GM21723 (cell line): ENCODE data around the gene SORBS1.
"Not testable (repeated sequence)": the region's sequence is repeated elsewhere in the genome, so short reads cannot be mapped to it uniquely, and the experiment has no call there.

Source experiments
- ATAC-seq: cut with Tn5 transposase; IDR thresholded peaks from one replicate; pipeline ENCODE4 v1.9.1; 2021; ENCODE audit warnings: mild to moderate bottlenecking, moderate library complexity; ENCODE audit not compliant: unreplicated experiment

The SORBS1 gene

DNA sequence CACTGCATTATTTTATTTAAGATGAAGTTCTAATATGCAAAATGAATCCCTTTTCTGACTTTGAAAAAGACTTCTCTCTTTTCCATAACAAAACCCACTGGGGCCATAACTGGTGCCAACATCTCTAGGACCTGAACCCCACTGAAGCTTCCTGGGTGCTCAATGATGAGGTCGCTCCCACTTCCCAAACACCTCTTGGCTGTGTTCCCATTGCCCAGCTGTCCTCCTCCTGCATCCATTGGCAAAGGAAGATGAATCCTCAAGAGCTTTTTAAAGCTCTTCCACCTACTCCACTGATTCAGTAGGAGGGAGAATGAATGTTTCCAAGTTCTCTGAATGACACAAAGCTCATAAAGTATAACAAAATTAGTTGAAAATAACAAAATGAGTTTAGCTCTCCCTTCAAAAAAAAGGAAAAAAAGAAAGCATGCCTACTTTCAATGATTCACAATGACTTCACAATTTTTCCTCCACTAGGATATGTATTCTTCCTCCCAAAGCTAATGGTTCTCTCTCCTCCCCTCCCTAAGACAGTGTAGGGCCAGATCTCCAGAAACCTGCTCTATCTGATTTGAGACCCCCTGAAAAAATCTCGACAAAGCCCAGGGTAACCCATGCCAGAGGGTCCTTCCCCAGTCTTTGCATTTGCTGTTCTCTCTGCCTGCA, 64.8 kb downstream of the SORBS1 start:
- ATAC-seq = no peak

DNA sequence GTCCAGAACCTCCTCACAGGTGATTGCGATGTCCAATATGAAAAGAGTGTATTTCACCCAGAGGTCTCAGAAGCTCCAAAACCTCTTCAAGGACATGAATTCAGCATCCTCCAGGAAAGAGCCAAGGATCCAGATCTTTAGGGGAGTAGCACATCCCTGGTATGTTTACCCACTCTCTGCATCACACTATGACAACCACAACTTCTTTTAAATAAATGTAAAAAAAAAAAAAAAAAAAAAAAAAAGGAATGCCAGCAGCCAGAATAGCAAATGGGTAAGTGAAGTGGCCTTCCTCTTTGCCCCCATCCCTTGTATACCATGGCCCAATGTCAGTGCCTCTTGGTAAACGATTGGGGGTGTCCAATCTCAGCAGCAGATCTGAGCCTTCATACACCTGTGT, 67.3 kb downstream of the SORBS1 start:
- ATAC-seq = no peak

DNA sequence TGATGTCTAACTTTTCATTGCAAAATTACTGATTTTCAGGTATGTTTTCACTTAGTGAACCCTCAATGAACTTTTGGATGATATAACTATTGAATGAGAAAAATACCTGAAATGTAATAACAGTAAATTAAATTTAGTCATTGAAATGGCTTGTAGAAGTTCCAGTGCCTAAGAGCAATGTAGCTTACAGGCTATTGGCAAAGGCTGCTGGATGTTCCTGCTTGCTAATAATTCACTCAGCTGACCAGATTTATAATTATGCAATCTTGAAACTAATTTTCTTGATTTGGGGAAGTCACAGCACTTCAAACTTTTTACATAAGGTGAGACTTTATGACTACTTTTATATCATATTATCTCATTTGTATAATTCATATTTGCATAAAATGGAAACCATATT, 73.2 kb downstream of the SORBS1 start:
- ATAC-seq = no peak

DNA sequence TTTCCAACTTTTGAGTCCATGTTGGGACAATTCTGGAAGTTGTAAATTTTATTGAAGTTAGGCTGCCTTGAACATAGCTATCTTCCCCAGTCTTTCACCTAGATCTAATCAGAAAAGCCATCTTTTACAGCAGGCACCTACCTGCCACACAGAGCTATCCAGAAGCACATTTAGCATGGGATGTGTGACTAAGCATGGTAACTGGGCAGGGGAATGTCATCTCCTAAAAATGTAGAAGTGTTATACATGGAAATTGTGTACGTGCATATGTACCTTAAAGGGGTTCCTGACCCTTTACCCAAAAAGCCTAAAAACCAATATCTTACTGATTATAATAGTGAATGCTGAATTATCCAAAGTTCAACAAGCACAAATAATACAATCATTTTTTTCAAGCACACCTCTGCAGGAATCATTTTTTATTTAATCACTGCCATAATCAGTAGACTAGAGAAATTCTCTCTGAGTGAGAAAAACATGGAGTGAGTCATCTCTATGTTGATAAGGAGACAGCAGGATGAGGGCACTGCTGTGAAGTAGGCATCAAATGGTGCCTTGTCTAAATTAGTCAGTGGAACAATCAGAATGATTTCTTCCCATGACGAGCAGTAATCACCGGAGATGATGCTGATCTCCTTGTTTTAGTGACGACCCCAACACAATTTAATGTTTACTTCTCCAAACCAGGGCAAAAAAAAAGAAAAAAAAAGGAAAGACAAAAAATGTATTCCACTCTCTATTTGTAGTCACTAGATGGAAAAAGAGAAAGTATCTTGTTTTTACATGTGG, 75.9 kb downstream of the SORBS1 start:
- no peak for ATAC-seq

DNA sequence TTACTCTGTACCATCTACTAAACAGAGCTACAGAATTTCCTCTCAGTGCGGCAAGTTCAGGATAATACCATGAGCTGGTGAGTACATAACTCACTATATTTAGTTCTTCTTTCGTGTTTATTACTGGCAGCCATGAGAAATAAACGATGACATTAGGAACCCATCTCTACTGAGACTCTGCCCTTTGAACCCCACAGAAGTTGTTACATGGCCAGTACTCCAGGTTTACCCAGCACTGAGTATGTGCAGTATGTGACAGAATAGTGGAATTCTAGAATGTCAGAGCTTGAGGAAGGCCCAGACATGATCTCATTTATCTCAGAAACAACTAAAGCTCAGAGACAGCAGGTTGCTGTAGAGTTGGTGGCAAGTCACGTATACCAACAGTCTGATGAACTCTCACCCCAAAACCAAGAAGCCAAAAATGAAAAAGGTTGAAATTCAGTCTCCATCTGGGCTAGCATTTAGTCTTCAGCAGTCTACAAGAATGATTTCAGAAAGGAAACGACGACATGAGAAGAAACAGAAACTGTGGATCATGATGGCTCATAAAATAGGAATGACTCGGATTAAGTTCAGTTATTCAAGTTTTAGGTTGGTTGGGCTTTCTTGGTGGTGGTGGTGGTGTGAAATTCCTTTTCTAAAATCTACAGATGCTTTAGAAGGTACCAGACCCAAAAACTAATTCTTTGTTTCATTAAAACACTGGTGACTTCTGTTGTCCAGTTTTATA, 78.5 kb downstream of the SORBS1 start:
- ATAC-seq = no peak

DNA sequence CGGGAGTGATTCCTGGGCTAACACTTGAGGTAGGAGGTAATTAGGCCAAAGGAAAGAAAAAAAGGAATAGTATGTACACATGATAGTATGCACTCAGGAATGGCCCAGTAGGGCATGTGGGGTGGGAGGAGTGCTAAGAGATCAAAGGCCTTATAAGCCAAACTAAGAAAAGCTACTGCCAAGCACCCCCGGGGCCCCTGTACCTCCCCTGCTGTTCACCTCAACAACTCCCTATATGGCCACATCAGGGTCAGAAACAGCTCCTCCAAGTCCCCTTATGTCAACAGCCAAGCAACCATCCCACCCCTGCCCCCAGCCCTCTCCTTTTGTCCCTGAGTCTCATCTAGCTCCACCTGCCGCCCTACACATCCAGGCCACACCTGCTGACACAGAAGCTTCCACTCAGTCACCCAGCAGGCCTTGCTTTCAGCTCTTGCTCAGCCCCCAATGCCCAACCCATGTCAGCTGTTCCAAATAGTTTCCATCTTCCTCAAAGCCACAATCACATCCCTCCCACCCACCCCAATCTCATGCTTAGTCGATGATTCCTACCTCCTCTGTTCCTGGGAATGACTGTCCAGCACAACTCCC, 80.2 kb downstream of the SORBS1 start:
- no peak for ATAC-seq

DNA sequence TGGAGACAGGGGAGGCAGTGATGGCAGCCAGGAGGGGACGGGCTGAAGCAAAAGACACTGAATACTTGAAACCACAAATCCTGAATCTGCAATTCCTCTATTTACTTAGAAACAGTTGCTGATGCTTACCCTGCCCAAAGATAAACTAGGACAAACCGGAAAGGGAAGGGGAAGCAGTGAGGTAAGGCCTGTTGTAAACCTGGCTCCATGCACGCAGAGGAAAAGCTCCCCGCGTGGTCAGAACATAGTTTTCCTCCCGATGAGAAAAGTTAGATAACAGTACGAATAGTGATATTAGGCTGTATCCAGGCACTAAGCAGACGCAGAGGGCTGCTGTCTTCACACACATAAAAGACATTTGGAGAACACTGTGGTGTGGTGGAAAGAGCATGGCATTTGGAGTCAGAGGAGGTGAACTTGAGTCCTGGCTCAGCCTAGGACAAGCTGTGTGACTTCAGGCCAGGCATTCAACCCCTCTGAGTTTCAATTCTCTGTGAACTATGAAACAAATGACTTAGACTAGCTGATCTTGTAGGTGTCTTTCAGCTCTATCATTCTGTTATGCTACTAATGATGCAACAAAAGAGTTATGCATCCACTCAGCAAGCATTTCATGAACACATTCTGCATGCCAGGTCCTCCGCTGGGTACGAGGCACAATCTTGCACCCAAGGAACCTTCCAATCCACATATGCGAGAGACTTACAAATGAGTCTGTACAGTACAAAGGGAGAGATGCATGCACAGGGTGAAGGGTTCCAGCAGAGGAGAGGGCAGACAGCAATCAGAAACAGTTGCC, 80.9 kb downstream of the SORBS1 start:
- ATAC-seq = no peak

DNA sequence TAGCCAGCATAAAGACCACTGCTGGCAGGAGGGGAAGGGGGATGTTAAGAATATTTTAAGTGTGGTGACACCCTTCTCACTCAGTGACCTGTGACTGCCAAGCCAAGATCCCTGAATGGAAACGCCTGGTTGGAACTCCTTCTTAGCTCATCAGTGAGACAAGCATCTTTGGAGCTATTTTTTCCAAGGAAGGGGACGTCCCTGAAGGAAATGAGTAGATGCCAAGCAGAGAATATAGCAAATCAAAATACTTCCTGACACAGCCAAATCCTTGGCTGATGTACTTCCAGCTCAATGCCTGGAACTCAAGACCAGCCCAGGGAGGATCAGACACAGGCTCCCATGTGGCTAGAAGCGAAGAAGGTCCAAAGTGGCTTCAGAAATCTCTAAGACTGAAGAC, 82.2 kb downstream of the SORBS1 start:
- ATAC-seq = no peak

DNA sequence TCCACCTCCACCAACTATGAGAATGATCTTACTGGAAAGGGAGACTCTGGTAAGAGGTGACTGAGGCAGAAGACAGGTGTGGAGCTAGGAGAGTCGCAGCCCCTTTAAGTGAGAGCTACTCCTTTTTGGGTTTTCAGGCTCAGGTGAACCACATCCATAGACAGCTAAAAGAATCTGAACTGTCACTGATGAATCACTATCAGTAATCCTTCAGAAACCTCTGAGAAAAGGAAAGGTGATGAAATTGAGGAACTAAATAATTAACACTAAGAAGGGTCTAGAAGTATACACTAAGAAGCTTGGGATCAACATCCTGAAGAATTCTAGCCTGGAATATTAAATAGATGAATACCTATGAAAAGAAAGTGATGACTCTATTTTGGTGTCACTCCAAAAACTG, 83.0 kb downstream of the SORBS1 start:
- ATAC-seq = no peak

DNA sequence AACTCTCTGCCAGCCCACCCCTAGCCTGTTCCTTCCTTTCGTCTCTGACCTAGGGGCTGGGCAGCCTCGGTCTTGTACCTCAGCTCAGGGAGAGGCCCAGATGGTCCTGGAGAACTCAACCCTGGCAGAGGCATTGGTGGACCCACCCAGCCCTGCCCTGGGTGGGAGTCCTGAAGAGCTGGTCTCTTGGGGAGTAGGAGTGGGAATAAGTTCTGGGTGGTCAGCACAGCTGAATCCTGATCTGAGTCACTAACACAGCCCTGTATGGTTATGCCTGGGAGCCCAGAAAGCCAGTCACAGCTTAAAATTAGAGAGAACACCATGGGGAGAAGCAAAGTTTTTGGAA, 84.0 kb downstream of the SORBS1 start:
- ATAC-seq = no peak

DNA sequence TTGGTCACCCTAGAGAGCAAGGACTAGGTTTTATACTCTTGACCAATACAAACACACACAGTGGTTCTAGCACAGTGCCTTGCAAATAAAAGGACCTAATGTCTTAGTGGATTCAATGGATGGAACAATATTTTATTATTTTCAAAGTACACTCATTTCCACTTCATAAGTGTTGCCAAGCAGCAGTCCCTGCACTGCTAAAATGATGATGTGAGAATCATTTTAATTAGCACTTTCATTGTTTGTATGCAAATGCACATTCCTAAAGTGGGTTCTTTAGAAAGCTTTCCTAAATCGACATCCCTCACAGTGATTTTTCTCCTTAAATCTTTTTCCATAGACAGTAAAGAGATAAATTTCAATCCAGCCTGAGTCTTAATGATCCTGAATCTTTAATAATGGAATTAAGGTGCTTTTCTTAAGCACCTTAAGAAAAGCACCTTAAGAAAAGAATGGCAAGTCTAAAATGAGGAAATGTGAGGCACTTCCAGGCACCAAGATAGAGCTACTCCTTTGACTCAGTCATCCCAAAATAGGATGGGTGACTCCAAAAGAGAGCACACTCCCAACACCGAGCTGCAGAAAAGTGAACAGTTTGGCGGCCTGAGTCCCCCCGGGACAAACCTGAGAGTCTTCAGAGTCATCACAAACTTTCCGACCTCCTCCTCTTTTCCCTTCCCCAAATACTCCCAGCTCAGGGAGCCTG, 84.5 kb downstream of the SORBS1 start:
- no peak for ATAC-seq

DNA sequence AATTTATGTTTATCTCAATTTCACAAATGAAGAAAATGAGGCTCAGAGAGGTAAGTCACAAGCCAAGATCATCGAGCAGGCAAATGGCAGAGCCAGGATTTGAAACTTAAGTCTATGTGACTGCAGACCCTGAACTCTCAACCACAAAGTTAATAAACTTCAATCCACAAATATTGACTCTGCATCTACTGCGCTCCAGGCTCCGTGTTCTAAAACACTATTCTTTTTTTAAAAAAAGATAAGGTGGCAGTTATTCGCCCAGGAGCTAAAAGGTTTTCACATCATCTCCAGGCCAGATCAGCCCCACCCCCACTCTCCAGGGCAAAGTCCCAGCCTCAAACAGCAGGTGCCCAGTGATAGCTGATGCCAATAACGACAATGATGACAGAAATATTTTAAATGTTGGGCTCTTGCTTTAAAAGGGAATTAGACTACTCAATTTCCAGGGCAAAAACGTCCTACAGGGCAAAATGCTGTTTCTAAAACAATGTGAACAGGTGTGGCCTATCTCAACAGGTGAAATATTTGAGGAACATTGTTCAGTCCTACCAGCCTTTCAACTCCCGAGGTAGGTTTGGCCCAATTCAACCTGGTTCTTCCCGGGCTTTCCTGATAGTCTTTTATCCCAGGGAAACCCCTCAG, 85.2 kb downstream of the SORBS1 start:
- ATAC-seq = no peak

DNA sequence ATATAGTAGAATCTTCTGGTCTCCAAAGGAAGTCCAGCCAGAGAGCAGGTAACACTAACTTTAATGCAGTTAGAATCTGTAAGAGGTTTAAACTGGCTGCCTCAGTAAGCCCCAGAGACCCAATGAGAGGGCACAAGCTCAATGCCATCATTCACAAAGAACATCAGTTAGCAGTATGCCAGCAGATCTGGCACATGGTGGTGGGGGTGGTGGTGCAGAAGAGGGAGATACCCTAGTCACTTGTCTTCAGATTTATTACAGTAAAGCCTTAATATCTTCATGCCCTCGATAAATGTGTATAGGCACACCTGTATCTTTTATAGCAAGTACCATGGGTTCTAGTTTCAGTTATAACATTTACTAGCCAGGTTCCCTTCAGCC, 86.2 kb downstream of the SORBS1 start:
- no peak for ATAC-seq

DNA sequence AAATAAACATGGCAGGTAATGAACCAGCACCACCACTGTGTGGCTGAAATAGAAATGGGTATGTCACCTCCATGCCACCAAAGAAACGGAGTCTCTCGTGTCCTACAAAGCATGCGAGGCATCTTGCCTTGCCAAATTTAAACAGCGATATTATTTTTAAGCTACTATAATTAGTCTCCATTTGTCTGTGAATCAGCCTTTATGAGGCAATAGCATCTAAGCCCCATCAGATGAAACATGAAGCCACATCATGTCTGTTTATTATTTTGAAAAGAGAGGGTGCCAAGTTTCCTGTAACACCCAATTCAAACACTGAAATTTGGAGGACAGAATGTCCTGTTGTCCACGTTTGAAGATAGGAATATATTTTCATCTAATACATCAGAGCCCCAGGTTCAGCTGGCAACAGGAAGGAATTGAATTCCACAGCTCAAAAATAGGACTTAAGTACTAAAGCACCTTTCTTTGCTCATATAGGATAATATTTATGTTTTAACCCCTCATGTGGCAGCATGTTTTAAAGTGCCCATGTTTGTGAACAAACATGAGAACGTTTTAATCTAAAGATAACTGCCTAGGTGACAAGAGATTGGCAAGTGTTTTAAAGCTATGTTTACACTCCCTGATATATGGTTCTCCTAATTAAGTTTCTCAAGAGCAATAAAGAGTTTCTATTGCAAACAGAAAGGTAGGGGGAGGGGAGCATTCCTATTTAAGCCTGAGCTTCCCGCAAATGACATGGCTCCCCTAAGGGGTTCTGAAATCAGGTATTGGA, 86.8 kb downstream of the SORBS1 start:
- no peak for ATAC-seq

DNA sequence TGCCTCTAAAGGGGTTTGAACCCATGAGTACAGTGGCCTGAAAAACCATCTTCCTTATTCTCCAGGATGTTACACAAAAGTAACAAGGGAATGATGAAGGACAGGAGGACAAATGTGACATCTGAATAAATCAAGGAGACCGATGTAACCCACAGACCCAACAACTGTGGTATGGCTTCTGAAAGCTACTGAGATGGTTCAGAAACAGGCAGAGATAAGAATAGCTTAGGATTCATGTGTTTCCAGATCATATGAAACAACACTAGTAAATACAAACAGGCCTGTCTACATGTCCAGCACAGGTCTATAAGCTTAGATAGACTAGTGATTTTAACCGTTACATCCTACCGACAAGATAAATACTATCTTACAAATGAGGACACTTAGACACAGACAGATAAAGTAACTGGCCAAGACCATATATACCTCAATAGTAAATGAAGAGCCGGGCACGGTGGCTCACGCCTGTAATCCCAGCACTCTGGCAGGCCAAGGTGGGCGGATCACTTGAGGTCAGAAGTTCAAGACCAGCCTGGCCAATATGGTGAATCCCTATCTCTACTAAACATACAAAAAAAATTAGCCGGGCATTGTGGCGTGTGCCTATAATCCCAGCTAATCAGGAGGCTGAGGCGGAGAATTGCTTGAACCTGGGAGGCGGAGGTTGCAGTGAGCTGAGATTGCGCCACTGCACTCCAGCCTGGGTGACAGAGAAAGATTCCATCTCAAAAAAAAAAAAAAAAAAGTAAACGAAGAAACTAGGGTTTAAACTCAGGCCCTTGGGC, 88.7 kb downstream of the SORBS1 start:
- ATAC-seq = no peak

DNA sequence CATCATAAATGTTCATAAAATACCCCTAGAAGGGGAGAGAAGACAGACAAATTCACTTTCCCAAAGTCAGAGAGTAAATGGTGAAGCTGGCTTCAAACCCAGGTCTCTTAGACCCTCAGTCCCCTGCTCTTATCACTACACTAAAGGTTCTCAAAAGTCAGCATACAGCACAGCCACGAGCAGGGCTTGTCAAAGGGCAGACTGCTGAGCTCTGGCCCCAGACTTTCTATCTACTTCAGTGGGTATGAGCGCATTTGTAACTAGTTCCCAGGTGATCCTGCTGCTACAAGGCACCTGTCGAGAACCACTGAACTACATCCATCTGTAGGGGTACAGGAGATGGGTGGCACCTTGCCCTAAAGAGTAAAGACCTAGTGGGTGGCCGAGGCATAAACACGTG, 91.5 kb downstream of the SORBS1 start:
- no peak for ATAC-seq

DNA sequence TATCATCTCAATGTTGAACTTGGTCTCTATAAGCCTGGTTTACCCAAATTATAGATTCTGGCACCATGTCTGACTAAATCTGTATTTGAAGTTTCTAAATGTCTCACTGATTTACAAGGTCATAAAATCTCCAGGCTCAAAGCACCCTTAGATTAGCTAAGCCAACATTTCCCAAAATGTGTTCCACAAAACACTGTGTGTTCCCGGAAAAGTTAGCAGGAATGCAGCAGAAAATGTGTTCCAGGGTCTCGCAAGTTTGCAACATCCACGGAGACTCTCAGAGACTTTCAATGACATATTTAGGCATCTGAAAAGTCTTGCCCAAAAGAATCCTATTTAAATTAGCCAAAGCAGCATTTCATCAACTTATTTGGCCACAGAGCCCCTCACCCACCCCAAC, 91.9 kb downstream of the SORBS1 start:
- ATAC-seq = no peak

DNA sequence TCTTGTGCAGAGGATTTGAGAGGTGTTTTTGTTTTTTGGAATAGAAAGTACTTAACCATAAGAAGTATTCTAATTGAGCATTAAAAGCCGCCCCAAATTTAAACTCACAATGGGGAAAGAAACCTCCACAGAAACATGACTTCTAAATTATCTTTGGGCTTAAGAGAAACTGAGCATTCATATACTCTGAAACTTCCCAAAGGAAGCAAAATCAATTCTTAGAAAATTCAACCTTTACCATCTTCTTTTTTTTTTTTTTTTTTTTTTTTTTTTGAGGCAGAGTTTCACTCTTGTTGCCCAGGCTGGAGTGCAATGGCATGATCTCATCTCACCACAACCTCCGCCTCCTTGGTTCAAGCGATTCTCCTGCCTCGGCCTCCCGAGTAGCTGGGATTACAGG, 93.5 kb downstream of the SORBS1 start:
- not testable (repeated sequence) for ATAC-seq
